HepG2 (cell line): ENCODE measurements around the gene SRGAP3. TPM values are rescaled to one million over a fixed set of nuclear protein-coding genes. Genes with fewer than 3 reads are reported as not detected.
A peak's percentile ranks its signal among the peaks of the same experiment; 100 is the strongest.

Experiments used
- ATAC-seq: fragments of 200-7000 bp; cut with Tn5 transposase; 3 replicates; pipeline ENCODE4 v1.9.1; 2020; ENCODE audit warnings: mild to moderate bottlenecking, moderate library complexity
- BruUV-seq: library from RNA; stranded (reverse); fragments of 400-500 nt; replicated peaks from 2 replicates; lab custom pipeline; 2021; lab: Mats Ljungman, UMichigan
- CTCF ChIA-PET: fragments of 300-600 bp; formaldehyde crosslinking; extraction: SDS; loops from one replicate; lab custom pipeline; 2021; ENCODE audit warnings: low total read pairs, inconsistent platforms, low intra/inter-chr PET ratio; lab: Yijun Ruan, JAX
- POLR2A ChIA-PET: fragments of 350-600 bp; sonication (Branson Sonifier 250); formaldehyde crosslinking; loops from one replicate; lab custom pipeline; 2020; ENCODE audit warnings: antibody characterized with exemption, inconsistent platforms; lab: Yijun Ruan, JAX
- DNase-seq: peaks from one replicate; pipeline ENCODE4 v3.0.0-alpha.2; 2015; ENCODE audit warnings: low spot score
- FAIRE-seq: peaks from 3 replicates; lab custom pipeline; 2011; peaks lifted over from hg19 to GRCh38; lab: Jason Lieb, UNC
- H2AFZ ChIP-seq: one replicate; pipeline ENCODE4 v1.6.1; 2011; ENCODE audit warnings: low read length, inconsistent platforms
- H3K27ac ChIP-seq: fragments of 300-600 bp; 3 replicates; pipeline ENCODE4 v1.8.0; 2011; ENCODE audit warnings: mixed run types, mild to moderate bottlenecking, mixed read lengths, low read length, inconsistent platforms; ENCODE audit not compliant: insufficient read depth; ENCODE audit errors: extremely low read length
- H3K27me3 ChIP-seq, 2 experiments: fragments of 200-600 bp in 1 of 2; 2 replicates in 1 of 2; 3 replicates in 1 of 2; pipeline versions ENCODE4 v1.6.0 to v1.8.0; 2011; ENCODE audit warnings: low read length in 2 of 2, mild to moderate bottlenecking in 2 of 2, moderate library complexity in 2 of 2, inconsistent platforms in 1 of 2; ENCODE audit not compliant: insufficient read depth in 2 of 2, control insufficient read depth in 1 of 2
- H3K36me3 ChIP-seq, 2 experiments: fragments of 200-600 bp in 1 of 2; replicated peaks in 1 of 2; 2 replicates in 1 of 2; 3 replicates in 1 of 2; pipeline versions ENCODE4 v1.5.1 to v1.8.0; 2011; ENCODE audit warnings: low read length in 2 of 2, inconsistent platforms in 1 of 2; ENCODE audit not compliant: insufficient read depth in 2 of 2, control insufficient read depth in 1 of 2
- H3K4me1 ChIP-seq: 2 replicates; pipeline ENCODE4 v1.5.1; 2012; ENCODE audit warnings: low read length, inconsistent platforms; ENCODE audit not compliant: insufficient read depth
- H3K4me2 ChIP-seq: 2 replicates; pipeline ENCODE4 v1.6.0; 2011; ENCODE audit warnings: low read depth, low read length, inconsistent platforms
- H3K4me3 ChIP-seq, 3 experiments: fragments of 200-600 bp in 1 of 3; sonication (generic), shearing (Covaris generic) in 1 of 3; replicated peaks in 1 of 3; 2 replicates each; pipeline ENCODE4 v1.5.1; 2011 to 2016; ENCODE audit warnings: low read length in 3 of 3, inconsistent platforms in 2 of 3, low read depth in 2 of 3, mild to moderate bottlenecking in 2 of 3, control low read depth in 1 of 3, mixed read lengths in 1 of 3; ENCODE audit not compliant: insufficient read depth in 1 of 3
- H3K79me2 ChIP-seq: one replicate; pipeline ENCODE4 v1.6.1; 2011; ENCODE audit warnings: low read length, inconsistent platforms; ENCODE audit not compliant: insufficient read depth
- H3K9ac ChIP-seq: 2 replicates; pipeline ENCODE4 v1.6.0; 2011; ENCODE audit warnings: mild to moderate bottlenecking, low read depth, low read length, inconsistent platforms; ENCODE audit not compliant: insufficient read depth
- H3K9me3 ChIP-seq: 2 replicates; pipeline ENCODE4 v1.5.1; 2012; ENCODE audit warnings: mild to moderate bottlenecking, low read length
- H4K20me1 ChIP-seq: 2 replicates; pipeline ENCODE4 v1.6.0; 2011; ENCODE audit warnings: inconsistent platforms, mild to moderate bottlenecking, low read length, moderate library complexity; ENCODE audit not compliant: insufficient read depth
- DPF2 ChIP-seq: sonication (generic); formaldehyde crosslinking; IDR thresholded peaks from 2 replicates; pipeline ENCODE4 v1.4.0; 2020; ENCODE audit warnings: mild to moderate bottlenecking, low read depth, missing genetic modification reagents, borderline replicate concordance
- GATA4 ChIP-seq: sonication (generic); IDR thresholded peaks from 2 replicates; pipeline ENCODE4 v1.6.1; 2016; ENCODE audit warnings: antibody characterized with exemption, low read depth, borderline replicate concordance
- RFX5 ChIP-seq: IDR thresholded peaks from 2 replicates; pipeline ENCODE4 v1.6.1; 2011; ENCODE audit warnings: low read depth, low read length, improper control_type of control experiment
- SRSF9 ChIP-seq: fragments of 200-400 bp; formaldehyde crosslinking; IDR thresholded peaks from 2 replicates; pipeline ENCODE4 v1.6.1; 2018; ENCODE audit warnings: borderline replicate concordance, mild to moderate bottlenecking, low read depth, low read length; ENCODE audit not compliant: insufficient read depth, poor library complexity, severe bottlenecking
- SRY ChIP-seq: sonication (generic); formaldehyde crosslinking; IDR thresholded peaks from 2 replicates; pipeline ENCODE4 v1.8.0; 2022; ENCODE audit warnings: mild to moderate bottlenecking, missing genetic modification reagents
- ZMYM2 ChIP-seq: sonication (generic); formaldehyde crosslinking; IDR thresholded peaks from 2 replicates; pipeline ENCODE4 v1.8.0; 2022; ENCODE audit warnings: mild to moderate bottlenecking, missing genetic modification reagents
- ZNF496 ChIP-seq: sonication (generic); formaldehyde crosslinking; IDR thresholded peaks from 2 replicates; pipeline ENCODE4 v1.8.1; 2023; ENCODE audit warnings: mild to moderate bottlenecking, moderate library complexity, missing genetic modification reagents; ENCODE audit not compliant: insufficient replicate concordance
- WGBS: methylation state at CpG from one replicate; pipeline ENCODE4 v1.1.6; 2017; ENCODE audit warnings: low lambda C conversion rate; 5-methylcytosine and 5-hydroxymethylcytosine counted together
- in situ Hi-C: cut with HindIII; loops from 2 replicates; pipeline ENCODE4 v1.10.0; 2017; ENCODE audit warnings: low pct_unique_long_range_greater_than_20kb; ENCODE audit not compliant: extremely low pct_ligation_motif_present
- intact Hi-C: fragments of 100-400 bp; cut with micrococcal nuclease; formaldehyde crosslinking; loops from one replicate; pipeline ENCODE4 v1.10.0; 2022; ENCODE audit not compliant: unreplicated experiment
- polyA plus RNA-seq, 8 experiments: library from polyadenylated mRNA; depleted of rRNA in 3 of 8; stranded (reverse) in 7 of 8; unstranded in 1 of 8; fragments of >200 nt; fragmentation: Illumina TruSeq in 4 of 8; extraction: Trizol in 4 of 8; gene quantifications; 2 replicates each; pipeline versions ENCODE4 v1.2.1 to v1.2.3, GENCODE V29; 2011 to 2016; ENCODE audit warnings: low read depth in 4 of 8, missing spikeins in 1 of 8, mixed read lengths in 1 of 8; ENCODE audit not compliant: insufficient read depth in 1 of 8
- total RNA-seq, 5 experiments: library from RNA; depleted of rRNA; stranded (reverse); fragments of >200 nt; fragmentation: Illumina TruSeq; extraction: Trizol; gene quantifications; 2 replicates each; pipeline ENCODE4 v1.2.3, GENCODE V29; 2016; ENCODE audit warnings: low read depth in 1 of 5
- TF ChIP-seq, protein P1 (sequence below), 2 experiments: sonication (generic) in 1 of 2; formaldehyde crosslinking in 1 of 2; IDR thresholded peaks; 2 replicates each; pipeline versions ENCODE4 v1.4.0 to v1.6.1; 2016 to 2020; ENCODE audit warnings: borderline replicate concordance in 1 of 2, low read depth in 1 of 2, mild to moderate bottlenecking in 1 of 2, missing genetic modification reagents in 1 of 2
- TF ChIP-seq, protein P2 (sequence below): sonication (generic); formaldehyde crosslinking; IDR thresholded peaks from 2 replicates; pipeline ENCODE4 v1.5.0; 2020; ENCODE audit warnings: missing genetic modification reagents, mild to moderate bottlenecking, borderline replicate concordance
- TF ChIP-seq, protein P3 (sequence below): sonication (generic); formaldehyde crosslinking; conservative IDR thresholded peaks from 2 replicates; pipeline ENCODE4 v1.8.0; 2022; ENCODE audit warnings: missing genetic modification reagents

SRGAP3 gene
- total and polyA plus RNA-seq, 2 of the 13 experiments (the other 11 are each of a cell fraction or from before 2014, with no cell fraction given) = 1.2 to 1.4 TPM

DNA sequence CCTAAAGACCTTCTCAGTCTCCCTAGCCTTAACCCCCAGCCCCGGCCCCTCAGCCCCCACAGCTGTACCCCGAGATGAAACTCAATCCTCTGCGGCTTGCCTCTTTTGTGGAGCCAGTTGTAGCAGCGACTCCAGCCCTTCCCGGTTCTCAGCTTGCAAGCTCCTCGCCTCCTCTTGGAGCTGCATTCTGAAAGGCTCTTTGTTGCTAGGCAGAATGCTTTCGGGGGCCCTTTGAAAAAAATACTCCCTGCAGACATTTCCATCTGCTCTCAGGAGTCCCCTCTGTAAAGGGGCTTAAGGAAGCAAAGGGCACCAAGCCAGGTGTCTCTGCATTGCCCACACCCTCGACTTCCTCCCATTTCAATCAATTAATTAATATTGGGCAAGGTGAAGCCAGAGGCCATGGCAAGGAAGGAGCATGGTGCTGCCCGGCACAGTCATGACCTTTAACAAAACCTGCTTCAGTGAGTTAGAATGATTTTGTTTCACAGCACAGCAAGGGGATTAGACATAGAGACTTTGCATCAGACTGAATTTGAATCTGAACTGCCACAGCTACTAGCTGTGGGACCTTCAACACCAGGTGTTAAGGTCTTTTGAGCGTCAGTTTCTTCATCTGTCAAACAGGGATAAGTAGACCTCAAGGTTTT, 65.5 kb downstream of the SRGAP3 start:
- Histone ChIP-seq H3K4me2 (no peak overlapping the region), H4K20me1 (no peaks in the 10 kb centered on the region), H3K4me3 (no peak overlapping the region), H3K36me3 (no peaks in the 10 kb centered on the region), H3K27me3 (peaks cover 0 to 7% of the 10 kb centered on the region in 2 experiments; a peak in 1 of 5 replicates), H3K79me2 (no peaks in the 10 kb centered on the region), H3K4me1 (no peaks in the 10 kb centered on the region), H3K9ac (no peak overlapping the region), H3K27ac (no peak overlapping the region), H3K9me3 (no peaks in the 10 kb centered on the region), H2AFZ (no peak overlapping the region)
- DNase-seq (no peak), ATAC-seq (no peak), FAIRE-seq (no peak)
- intact Hi-C loops = no loop called here
- ChIA-PET CTCF (no interaction called here), POLR2A (no interaction called here)
- in situ Hi-C loops = no loop called here
- no TSS peak for BruUV-seq
- WGBS = 31% methylated on average over 10 of the region's 10 CpGs
- TF ChIP-seq RFX5 = peak; percentile 75; the same call in 1 of the 2 replicates
- no peak for TF ChIP-seq DPF2 (CRISPR knock-in tag)

DNA sequence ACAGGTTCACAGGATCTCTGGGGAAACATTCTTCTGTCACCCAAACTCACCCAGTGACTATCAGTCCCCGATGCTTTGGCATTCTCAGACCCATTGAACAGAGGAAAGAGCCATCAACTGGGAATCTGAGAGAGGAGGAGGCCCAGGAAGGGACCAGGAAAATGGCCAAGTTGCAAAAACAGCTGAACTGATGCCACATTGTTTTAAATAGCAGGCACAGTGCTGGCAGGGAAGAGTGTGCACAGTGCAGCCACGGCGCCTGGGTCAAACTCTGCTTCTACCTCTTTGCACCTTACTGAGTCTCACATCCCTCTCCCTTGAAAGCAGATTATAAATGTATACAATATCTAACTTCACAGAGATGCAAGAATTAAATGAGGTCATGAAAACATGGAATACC, 66.4 kb downstream of the SRGAP3 start:
- no peak for ATAC-seq
- in situ Hi-C loops = no loop called here
- Histone ChIP-seq H3K27me3 (peaks cover 0 to 7% of the 10 kb centered on the region in 2 experiments; a peak in 1 of 5 replicates), H3K4me3 (no peak overlapping the region), H3K36me3 (no peaks in the 10 kb centered on the region), H2AFZ (no peak overlapping the region), H3K4me1 (no peaks in the 10 kb centered on the region), H3K27ac (no peak overlapping the region), H3K9me3 (no peaks in the 10 kb centered on the region), H4K20me1 (no peaks in the 10 kb centered on the region), H3K79me2 (no peaks in the 10 kb centered on the region), H3K4me2 (no peak overlapping the region), H3K9ac (no peak overlapping the region)
- BruUV-seq = no TSS peak
- TF ChIP-seq, protein P1, sequence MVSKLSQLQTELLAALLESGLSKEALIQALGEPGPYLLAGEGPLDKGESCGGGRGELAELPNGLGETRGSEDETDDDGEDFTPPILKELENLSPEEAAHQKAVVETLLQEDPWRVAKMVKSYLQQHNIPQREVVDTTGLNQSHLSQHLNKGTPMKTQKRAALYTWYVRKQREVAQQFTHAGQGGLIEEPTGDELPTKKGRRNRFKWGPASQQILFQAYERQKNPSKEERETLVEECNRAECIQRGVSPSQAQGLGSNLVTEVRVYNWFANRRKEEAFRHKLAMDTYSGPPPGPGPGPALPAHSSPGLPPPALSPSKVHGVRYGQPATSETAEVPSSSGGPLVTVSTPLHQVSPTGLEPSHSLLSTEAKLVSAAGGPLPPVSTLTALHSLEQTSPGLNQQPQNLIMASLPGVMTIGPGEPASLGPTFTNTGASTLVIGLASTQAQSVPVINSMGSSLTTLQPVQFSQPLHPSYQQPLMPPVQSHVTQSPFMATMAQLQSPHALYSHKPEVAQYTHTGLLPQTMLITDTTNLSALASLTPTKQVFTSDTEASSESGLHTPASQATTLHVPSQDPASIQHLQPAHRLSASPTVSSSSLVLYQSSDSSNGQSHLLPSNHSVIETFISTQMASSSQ (IDR thresholded peaks at IDR 0.05; ENCODE audit: low read depth) = no peak
- TF ChIP-seq, protein P1 (CRISPR knock-in tag; IDR thresholded peaks at IDR 0.05; ENCODE audit: borderline replicate concordance) = no peak
- TF ChIP-seq ZNF496 (CRISPR knock-in tag) (no peak), GATA4 (no peak), ZMYM2 (CRISPR knock-in tag) (no peak), SRSF9 (no peak), SRY (CRISPR knock-in tag) (no peak)
- TF ChIP-seq, protein P2, sequence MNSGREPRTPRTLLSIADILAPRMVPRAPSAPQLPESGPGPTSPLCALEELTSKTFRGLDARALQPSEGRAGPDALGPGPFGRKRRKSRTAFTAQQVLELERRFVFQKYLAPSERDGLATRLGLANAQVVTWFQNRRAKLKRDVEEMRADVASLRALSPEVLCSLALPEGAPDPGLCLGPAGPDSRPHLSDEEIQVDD = no peak
- TF ChIP-seq, protein P3, sequence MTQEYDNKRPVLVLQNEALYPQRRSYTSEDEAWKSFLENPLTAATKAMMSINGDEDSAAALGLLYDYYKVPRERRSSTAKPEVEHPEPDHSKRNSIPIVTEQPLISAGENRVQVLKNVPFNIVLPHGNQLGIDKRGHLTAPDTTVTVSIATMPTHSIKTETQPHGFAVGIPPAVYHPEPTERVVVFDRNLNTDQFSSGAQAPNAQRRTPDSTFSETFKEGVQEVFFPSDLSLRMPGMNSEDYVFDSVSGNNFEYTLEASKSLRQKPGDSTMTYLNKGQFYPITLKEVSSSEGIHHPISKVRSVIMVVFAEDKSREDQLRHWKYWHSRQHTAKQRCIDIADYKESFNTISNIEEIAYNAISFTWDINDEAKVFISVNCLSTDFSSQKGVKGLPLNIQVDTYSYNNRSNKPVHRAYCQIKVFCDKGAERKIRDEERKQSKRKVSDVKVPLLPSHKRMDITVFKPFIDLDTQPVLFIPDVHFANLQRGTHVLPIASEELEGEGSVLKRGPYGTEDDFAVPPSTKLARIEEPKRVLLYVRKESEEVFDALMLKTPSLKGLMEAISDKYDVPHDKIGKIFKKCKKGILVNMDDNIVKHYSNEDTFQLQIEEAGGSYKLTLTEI = no peak
- WGBS = 54% methylated on average over 3 of the region's 3 CpGs
- no peak for DNase-seq
- intact Hi-C loops = no loop called here
- POLR2A ChIA-PET = no interaction called here
- CTCF ChIA-PET = no interaction called here
- no peak for FAIRE-seq
